ENCODE data around the gene SLC25A30.

GRCh38 chr13:45432737-45433380 is 14.7 kb upstream of the SLC25A30 start:
- no peak for TF ChIP-seq EZH2 (IDR thresholded peaks at IDR 0.05; ENCODE audit: insufficient read depth, poor library complexity, severe bottlenecking)
- TF ChIP-seq EZH2phosphoT487 (IDR thresholded peaks at IDR 0.05; ENCODE audit: insufficient read depth, low read depth): no peak

Measured in GM23248 (cell line).